ENCODE results near the gene ZNF366.

- TF ChIP-seq CTCF (conservative IDR thresholded peaks at IDR 0.05; ENCODE audit: low read length) (no peak), EZH2phosphoT487 (IDR thresholded peaks at IDR 0.05; ENCODE audit: borderline replicate concordance, low read depth, low read length) (no peak)
Observed at GRCh38 chr5:72488756-72489155, 18.5 kb downstream of the ZNF366 start.
